ENCODE measurements around the gene ANKLE1. TPM values are rescaled to one million over a fixed set of nuclear protein-coding genes. Genes with fewer than 3 reads are reported as not detected.

ANKLE1 gene
- total RNA-seq, 1 experiment from 2014 or later, result 0.16 TPM

DNA sequence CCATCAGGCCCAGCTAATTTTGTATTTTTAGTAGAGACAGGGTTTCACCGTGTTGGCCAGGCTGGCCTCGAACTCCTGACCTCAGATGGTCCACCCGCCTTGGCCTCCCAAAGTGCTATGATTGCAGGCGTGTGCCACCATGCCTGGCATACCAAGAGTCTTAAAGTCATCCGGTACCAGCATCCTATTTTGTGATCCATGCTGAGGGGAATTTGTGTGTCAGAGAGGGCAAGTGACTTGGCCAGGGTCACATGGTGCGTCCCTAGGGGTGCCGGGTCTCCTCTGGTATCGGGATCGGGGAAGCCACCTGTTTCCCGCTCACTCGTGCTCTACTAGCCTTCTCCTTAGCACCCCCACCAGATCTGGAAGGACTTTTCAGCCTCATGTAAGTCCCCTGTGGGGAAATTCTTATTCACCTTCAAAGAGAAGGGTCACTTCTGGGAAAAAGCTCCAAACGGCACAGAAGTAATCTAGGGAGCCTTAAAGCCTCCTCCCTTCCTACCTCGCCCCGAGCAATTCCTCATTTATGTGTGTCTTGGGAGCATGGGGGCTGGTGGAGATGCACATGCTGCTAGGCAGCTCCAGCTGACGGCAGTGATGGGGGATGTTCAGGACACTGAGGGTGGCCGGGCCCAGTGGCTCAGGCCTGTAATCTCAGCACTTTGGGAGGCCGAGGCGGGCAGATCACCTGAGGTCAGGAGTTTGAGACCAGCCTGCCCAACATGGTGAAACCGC lies 6.1 kb upstream of the ANKLE1 start:
- TF ChIP-seq, protein P1, sequence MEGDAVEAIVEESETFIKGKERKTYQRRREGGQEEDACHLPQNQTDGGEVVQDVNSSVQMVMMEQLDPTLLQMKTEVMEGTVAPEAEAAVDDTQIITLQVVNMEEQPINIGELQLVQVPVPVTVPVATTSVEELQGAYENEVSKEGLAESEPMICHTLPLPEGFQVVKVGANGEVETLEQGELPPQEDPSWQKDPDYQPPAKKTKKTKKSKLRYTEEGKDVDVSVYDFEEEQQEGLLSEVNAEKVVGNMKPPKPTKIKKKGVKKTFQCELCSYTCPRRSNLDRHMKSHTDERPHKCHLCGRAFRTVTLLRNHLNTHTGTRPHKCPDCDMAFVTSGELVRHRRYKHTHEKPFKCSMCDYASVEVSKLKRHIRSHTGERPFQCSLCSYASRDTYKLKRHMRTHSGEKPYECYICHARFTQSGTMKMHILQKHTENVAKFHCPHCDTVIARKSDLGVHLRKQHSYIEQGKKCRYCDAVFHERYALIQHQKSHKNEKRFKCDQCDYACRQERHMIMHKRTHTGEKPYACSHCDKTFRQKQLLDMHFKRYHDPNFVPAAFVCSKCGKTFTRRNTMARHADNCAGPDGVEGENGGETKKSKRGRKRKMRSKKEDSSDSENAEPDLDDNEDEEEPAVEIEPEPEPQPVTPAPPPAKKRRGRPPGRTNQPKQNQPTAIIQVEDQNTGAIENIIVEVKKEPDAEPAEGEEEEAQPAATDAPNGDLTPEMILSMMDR (IDR thresholded peaks at IDR 0.05; ENCODE audit: unreplicated experiment), result no peak
- no peaks in the 10 kb centered on the region for H3K9me3 Mint-ChIP-seq (ENCODE audit: unreplicated experiment)
- ChIA-PET CTCF (interaction anchor here (0.5 to 0.6 kb wide), 3 partner anchors 32 to 296 kb away, joined by 3 to 4 read pairs (median 3); no protein-coding TSS in a partner anchor), POLR2A (no interaction called here)
- H3K4me1 Mint-ChIP-seq (ENCODE audit: insufficient read depth, unreplicated experiment), result no peaks in the 10 kb centered on the region
- BruUV-seq (replicated peaks), result no TSS peak
- H3K27ac Mint-ChIP-seq (ENCODE audit: low read depth, unreplicated experiment), result no peak overlapping the region
- no peak overlapping the region for H3K4me3 Mint-ChIP-seq (ENCODE audit: unreplicated experiment)
- H3K27me3 Mint-ChIP-seq (ENCODE audit: insufficient read depth, unreplicated experiment), result no peaks in the 10 kb centered on the region
- H3K36me3 Mint-ChIP-seq (ENCODE audit: insufficient read depth, unreplicated experiment), result peaks cover 62% of the 10 kb centered on the region
- intact Hi-C loops (cut with micrococcal nuclease), result no loop called here
- DNase-seq (ENCODE audit: unreplicated experiment), result no peak

DNA sequence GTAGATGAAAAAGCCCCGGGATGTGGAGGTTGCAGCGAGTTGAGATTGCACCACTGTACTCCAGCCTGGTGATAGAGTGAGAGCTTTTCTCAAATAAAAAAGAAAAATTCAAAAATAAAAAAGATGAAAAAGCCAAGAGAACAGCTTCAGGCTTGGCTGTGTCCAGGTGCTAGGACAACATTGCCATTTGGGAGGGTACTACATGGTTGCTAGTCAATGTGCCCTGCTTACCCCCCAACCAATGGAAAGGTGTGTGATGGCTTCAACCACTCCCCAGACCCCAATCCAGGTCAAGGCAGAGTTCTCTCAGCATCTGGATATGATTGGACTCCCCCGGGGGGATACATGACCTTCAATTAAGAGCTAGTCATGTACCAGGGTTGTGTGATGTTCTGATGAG lies 2.3 kb upstream of the ANKLE1 start:
- CTCF ChIA-PET, result interaction anchor here (0.6 to 1.0 kb wide), 2 partner anchors 18 to 23 kb away, joined by 3 to 6 read pairs; no protein-coding TSS in a partner anchor
- POLR2A ChIA-PET, result interaction anchor here (0.8 to 3.3 kb wide), 3 partner anchors 12 to 210 kb away, joined by 3 to 13 read pairs (median 4); partner anchors contain the start of gene BABAM1
- DNase-seq (ENCODE audit: unreplicated experiment), result no peak
- intact Hi-C loops (cut with micrococcal nuclease), result no loop called here
- Mint-ChIP-seq H3K4me1 (ENCODE audit: insufficient read depth, unreplicated experiment) (no peaks in the 10 kb centered on the region), H3K4me3 (ENCODE audit: unreplicated experiment) (no peak overlapping the region), H3K9me3 (ENCODE audit: unreplicated experiment) (no peaks in the 10 kb centered on the region), H3K27me3 (ENCODE audit: insufficient read depth, unreplicated experiment) (no peaks in the 10 kb centered on the region), H3K36me3 (ENCODE audit: insufficient read depth, unreplicated experiment) (peaks cover 30% of the 10 kb centered on the region), H3K27ac (ENCODE audit: low read depth, unreplicated experiment) (no peak overlapping the region)
- TF ChIP-seq, protein P1 (IDR thresholded peaks at IDR 0.05; ENCODE audit: unreplicated experiment), result no peak
- BruUV-seq (replicated peaks), result no TSS peak

DNA sequence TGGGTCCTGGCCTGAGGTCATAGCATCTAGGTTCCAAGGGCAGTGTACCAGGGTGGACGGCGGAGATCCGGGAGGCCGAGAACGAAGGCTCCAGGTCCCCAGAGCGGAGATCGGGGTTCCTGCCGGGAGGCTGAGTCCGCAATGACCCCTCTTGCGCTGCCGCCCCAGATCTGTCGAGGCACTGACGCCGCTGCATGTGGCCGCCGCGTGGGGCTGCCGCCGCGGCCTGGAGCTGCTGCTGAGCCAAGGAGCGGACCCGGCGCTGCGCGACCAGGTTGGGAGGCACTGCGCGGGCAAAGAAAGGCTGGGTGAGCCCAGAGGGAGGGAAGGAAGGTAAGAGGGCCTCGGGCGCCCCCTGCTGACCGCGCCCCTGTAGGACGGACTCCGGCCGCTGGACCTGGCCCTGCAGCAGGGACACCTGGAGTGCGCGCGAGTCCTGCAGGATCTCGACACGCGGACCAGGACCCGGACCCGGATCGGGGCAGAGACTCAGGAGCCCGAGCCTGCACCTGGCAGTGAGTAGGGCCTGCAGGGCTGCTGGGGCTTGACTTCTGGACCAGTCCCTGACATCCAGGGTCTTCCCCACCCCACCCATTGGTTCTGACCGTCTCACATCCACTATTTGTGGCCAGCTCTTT lies 906 bp downstream of the ANKLE1 start:
- intact Hi-C loops (cut with micrococcal nuclease), result loop anchor here (1.0 to 5.0 kb wide), 3 partner anchors 77 to 505 kb away; no protein-coding TSS in a partner anchor
- TF ChIP-seq, protein P1 (IDR thresholded peaks at IDR 0.05; ENCODE audit: unreplicated experiment), result peak; percentile 88
- ChIA-PET CTCF (interaction anchor here (0.6 to 5.6 kb wide), 20 partner anchors 9 to 563 kb away, joined by 3 to 44 read pairs (median 4); partner anchors contain the start of genes BABAM1 and NWD1), POLR2A (interaction anchor here (0.6 to 1.2 kb wide), 2 partner anchors 177 to 206 kb away, joined by 3 to 4 read pairs; no protein-coding TSS in a partner anchor)
- peak; percentile 88 for DNase-seq (ENCODE audit: unreplicated experiment)
- H3K27ac Mint-ChIP-seq (ENCODE audit: low read depth, unreplicated experiment), result no peak overlapping the region
- no peaks in the 10 kb centered on the region for H3K9me3 Mint-ChIP-seq (ENCODE audit: unreplicated experiment)
- no peaks in the 10 kb centered on the region for H3K27me3 Mint-ChIP-seq (ENCODE audit: insufficient read depth, unreplicated experiment)
- H3K4me1 Mint-ChIP-seq (ENCODE audit: insufficient read depth, unreplicated experiment), result no peaks in the 10 kb centered on the region
- peaks cover 1% of the 10 kb centered on the region for H3K36me3 Mint-ChIP-seq (ENCODE audit: insufficient read depth, unreplicated experiment)
- H3K4me3 Mint-ChIP-seq (ENCODE audit: unreplicated experiment), result peak overlapping the region; percentile 61
- no TSS peak for BruUV-seq (replicated peaks)

DNA sequence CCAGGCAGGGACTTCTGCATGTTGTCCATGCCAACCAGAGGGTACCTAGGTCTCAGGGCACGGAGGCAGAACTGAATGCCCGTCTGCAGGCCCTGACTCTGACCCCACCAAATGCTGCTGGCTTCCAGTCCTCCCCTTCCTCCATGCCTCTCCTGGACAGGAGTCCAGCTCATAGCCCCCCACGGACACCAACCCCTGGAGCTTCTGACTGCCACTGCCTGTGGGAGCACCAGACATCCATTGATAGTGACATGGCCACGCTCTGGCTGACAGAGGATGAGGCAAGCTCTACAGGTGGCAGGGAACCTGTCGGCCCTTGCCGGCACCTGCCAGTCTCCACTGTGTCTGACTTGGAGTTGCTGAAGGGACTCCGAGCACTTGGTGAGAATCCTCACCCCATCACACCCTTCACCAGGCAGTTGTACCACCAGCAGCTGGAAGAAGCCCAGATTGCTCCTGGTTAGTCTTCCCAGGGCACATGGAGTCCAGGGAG lies 1.8 kb downstream of the ANKLE1 start:
- no TSS peak for BruUV-seq (replicated peaks)
- H3K4me3 Mint-ChIP-seq (ENCODE audit: unreplicated experiment), result no peak overlapping the region

More for the DNA sequence above, 1.8 kb downstream of the ANKLE1 start:
- DNase-seq (ENCODE audit: unreplicated experiment), result no peak
- TF ChIP-seq, protein P1 (IDR thresholded peaks at IDR 0.05; ENCODE audit: unreplicated experiment), result no peak
- ChIA-PET CTCF (interaction anchor here (0.6 to 5.6 kb wide), 19 partner anchors 9 to 416 kb away, joined by 3 to 44 read pairs (median 4); partner anchors contain the start of gene BABAM1), POLR2A (interaction anchor here (0.6 to 1.7 kb wide), 3 partner anchors 10 to 207 kb away, joined by 3 to 4 read pairs (median 3); no protein-coding TSS in a partner anchor)
- no peak overlapping the region for H3K27ac Mint-ChIP-seq (ENCODE audit: low read depth, unreplicated experiment)
- H3K9me3 Mint-ChIP-seq (ENCODE audit: unreplicated experiment), result no peaks in the 10 kb centered on the region
- intact Hi-C loops (cut with micrococcal nuclease), result loop anchor here (5.0 kb wide), 1 partner anchor 506 kb away; no protein-coding TSS in a partner anchor
- H3K27me3 Mint-ChIP-seq (ENCODE audit: insufficient read depth, unreplicated experiment), result no peaks in the 10 kb centered on the region
- no peaks in the 10 kb centered on the region for H3K36me3 Mint-ChIP-seq (ENCODE audit: insufficient read depth, unreplicated experiment)
- H3K4me1 Mint-ChIP-seq (ENCODE audit: insufficient read depth, unreplicated experiment), result no peaks in the 10 kb centered on the region

All from MCF 10A (cell line).